Uterus (tissue), 4 donors: ENCODE data around the gene NEUROD2. TPM values are rescaled to one million over a fixed set of nuclear protein-coding genes. Genes with fewer than 3 reads are reported as not detected.

Source experiments
- DNase-seq, 2 donors: peaks; one replicate each; pipeline ENCODE4 v3.0.0-alpha.2; 2019 to 2020
- H3K27ac ChIP-seq, 2 donors: fragments of 200-600 bp; sonication (generic); 1 replicate in 1 of 2; 2 replicates in 1 of 2; pipeline ENCODE4 v1.5.1; 2016 to 2018
- H3K27me3 ChIP-seq, 2 donors: fragments of 200-600 bp; sonication (generic); one replicate each; pipeline ENCODE4 v1.5.1; 2018 to 2019; ENCODE audit warnings: control low read depth in 1 of 2
- H3K36me3 ChIP-seq, 2 donors: fragments of 200-600 bp; sonication (generic); one replicate each; pipeline ENCODE4 v1.5.1; 2019; ENCODE audit warnings: control low read depth in 1 of 2
- H3K4me1 ChIP-seq, 2 donors: fragments of 200-600 bp; sonication (generic); one replicate each; pipeline ENCODE4 v1.5.1; 2018 to 2019; ENCODE audit warnings: control low read depth in 1 of 2
- H3K4me3 ChIP-seq, 2 donors: fragments of 200-600 bp; sonication (generic); 1 replicate in 1 of 2; 2 replicates in 1 of 2; pipeline ENCODE4 v1.5.1; 2018 to 2019; ENCODE audit warnings: mild to moderate bottlenecking in 1 of 2
- H3K9me3 ChIP-seq, 2 donors: fragments of 200-600 bp; sonication (generic); one replicate each; pipeline ENCODE4 v1.5.1; 2019; ENCODE audit warnings: control low read depth in 1 of 2
- POLR2A ChIP-seq, 2 donors: fragments of 450-650 bp; IDR thresholded peaks; one replicate each; pipeline ENCODE4 v1.6.1; 2016; ENCODE audit warnings: antibody characterized with exemption in 2 of 2, mild to moderate bottlenecking in 1 of 2, moderate library complexity in 1 of 2
- intact Hi-C: fragments of 100-400 bp; cut with DNase I; formaldehyde crosslinking; loops from one replicate; pipeline ENCODE4 v1.15.1; 2023; ENCODE audit warnings: low total_unique reads
- total RNA-seq, 4 donors: library from RNA; depleted of rRNA in 3 of 4; stranded (reverse); fragments of >200 nt in 3 of 4; gene quantifications; one replicate each; pipeline versions ENCODE4 v1.1.0 to v1.2.4, GENCODE V29; 2014 to 2023
- TF ChIP-seq, protein P1 (sequence below), 4 experiments: fragments of 200-600 bp in 2 of 4; fragments of 450-650 bp in 2 of 4; sonication (generic) in 2 of 4; IDR thresholded peaks; one replicate each; pipeline ENCODE4 v1.5.1; 2016 to 2019; ENCODE audit warnings: antibody characterized with exemption in 4 of 4, mild to moderate bottlenecking in 2 of 4, moderate library complexity in 1 of 4
- donor health status: DM: yes; HTN: yes; CAD: no.

The NEUROD2 gene
- total RNA-seq, 4 donors from 2014 or later, result not detected

DNA sequence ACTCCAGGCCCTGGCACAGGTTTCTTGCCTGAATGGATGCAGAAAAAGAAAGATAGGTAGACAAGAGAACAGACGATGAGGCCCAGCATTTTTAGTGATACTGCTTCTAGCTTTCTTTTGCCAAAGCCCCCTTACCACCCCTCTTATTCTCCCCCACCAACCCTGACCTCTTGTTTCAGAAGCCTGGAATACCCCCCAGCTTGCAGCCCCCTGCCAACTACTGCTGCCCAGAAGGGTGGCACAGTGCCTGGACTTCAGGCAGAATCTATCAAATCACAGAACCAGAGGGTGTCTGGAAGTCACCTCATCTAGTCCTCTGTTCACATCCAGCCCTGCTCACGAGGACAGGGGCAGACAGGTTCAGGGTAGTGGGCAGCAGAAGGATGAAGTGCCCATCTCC is 35.6 kb downstream of the NEUROD2 start:
- no peak for DNase-seq
- intact Hi-C loops, result no loop called here
- TF ChIP-seq, protein P1, sequence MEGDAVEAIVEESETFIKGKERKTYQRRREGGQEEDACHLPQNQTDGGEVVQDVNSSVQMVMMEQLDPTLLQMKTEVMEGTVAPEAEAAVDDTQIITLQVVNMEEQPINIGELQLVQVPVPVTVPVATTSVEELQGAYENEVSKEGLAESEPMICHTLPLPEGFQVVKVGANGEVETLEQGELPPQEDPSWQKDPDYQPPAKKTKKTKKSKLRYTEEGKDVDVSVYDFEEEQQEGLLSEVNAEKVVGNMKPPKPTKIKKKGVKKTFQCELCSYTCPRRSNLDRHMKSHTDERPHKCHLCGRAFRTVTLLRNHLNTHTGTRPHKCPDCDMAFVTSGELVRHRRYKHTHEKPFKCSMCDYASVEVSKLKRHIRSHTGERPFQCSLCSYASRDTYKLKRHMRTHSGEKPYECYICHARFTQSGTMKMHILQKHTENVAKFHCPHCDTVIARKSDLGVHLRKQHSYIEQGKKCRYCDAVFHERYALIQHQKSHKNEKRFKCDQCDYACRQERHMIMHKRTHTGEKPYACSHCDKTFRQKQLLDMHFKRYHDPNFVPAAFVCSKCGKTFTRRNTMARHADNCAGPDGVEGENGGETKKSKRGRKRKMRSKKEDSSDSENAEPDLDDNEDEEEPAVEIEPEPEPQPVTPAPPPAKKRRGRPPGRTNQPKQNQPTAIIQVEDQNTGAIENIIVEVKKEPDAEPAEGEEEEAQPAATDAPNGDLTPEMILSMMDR (IDR thresholded peaks at IDR 0.05), result no peak
- TF ChIP-seq POLR2A (IDR thresholded peaks at IDR 0.05), result no peak
- no peak overlapping the region for H3K27ac ChIP-seq
- no peaks in the 10 kb centered on the region for H3K36me3 ChIP-seq
- H3K9me3 ChIP-seq, result no peaks in the 10 kb centered on the region
- no peaks in the 10 kb centered on the region for H3K4me1 ChIP-seq
- no peaks in the 10 kb centered on the region for H3K27me3 ChIP-seq
- H3K4me3 ChIP-seq, result no peak overlapping the region

DNA sequence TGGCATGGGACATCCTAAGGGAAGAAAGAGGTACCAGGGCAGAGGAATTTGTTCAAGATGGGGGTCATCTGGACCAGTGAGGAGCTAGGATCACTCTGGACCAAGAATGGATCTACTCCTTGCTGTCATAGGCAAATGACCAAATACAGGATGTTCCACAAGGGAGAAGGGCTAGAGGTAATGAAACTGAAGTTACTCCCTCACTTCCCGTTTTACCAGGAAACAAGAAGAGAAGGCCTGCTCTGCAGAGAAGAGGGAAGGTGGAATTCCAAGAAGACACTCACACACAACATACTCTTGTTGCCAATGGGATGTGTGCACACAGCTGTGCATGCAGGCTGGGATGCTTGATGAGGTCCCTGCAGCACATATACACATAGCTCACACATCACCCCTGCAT is 38.6 kb downstream of the NEUROD2 start:
- H3K4me3 ChIP-seq, result no peak overlapping the region
- H3K27ac ChIP-seq, result no peak overlapping the region
- H3K4me1 ChIP-seq, result no peaks in the 10 kb centered on the region
- no peaks in the 10 kb centered on the region for H3K27me3 ChIP-seq
- intact Hi-C loops, result no loop called here
- DNase-seq, result no peak
- H3K9me3 ChIP-seq, result no peaks in the 10 kb centered on the region
- TF ChIP-seq POLR2A (IDR thresholded peaks at IDR 0.05), result no peak
- TF ChIP-seq, protein P1 (IDR thresholded peaks at IDR 0.05), result no peak
- H3K36me3 ChIP-seq, result no peaks in the 10 kb centered on the region

DNA sequence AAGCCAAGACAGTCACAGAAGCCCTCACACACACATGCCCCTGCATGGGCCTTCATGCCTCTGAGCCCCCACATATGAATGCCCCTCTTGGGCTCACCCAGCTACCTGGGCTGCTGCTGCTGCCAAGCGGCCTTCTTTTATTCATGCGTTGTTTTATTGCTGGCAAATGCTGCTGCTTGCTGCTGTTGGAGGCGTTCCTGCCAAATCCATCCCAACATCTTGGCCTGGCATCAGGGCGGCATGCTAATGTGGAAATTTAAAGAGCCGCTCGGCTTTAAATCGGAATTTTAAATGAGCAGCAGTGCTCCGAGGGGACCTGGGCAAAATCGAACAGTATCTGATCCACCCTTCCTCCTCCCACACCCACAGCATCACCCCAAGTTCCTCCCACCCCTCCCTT is 39.0 kb downstream of the NEUROD2 start:
- no peaks in the 10 kb centered on the region for H3K9me3 ChIP-seq

DNA sequence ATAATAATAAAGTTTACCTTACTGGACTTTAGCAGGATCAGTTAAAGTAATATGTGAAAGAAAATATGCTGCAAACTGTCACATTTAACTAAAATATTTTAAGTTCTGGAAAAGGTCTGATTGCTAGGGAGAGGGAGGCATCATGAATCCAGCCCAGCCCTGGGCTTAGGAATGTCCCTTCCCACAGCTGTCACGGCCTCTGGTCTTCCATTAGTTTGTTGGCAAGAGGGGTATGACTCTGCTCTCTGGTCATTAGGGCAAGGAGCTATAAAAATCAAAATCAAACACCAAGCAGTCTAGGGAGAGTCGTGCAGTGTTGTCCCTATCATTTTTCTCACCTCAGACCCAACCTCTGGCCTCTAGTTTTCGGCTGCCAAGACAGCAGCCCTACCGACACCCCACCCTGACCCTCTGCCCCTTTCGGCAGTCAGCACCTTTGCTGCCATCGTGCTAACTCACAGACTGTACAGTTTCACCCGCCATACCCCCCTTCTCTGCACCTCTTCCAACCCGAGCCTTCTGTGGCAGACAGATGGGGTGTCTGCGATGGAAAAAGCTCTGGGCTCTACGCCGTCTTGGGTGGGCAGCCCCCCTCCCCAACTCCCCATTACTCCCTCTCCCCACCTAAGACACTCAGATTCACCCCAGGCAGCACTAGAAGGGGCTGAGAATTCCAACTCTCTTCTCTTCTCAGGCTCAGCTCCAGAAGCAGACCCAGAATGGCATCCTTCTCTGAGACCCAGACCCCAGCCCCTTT is 41.4 kb downstream of the NEUROD2 start:
- Histone ChIP-seq H3K36me3 (no peaks in the 10 kb centered on the region), H3K27ac (no peak overlapping the region), H3K27me3 (no peaks in the 10 kb centered on the region), H3K9me3 (no peaks in the 10 kb centered on the region), H3K4me1 (no peaks in the 10 kb centered on the region), H3K4me3 (no peak overlapping the region)
- no peak for TF ChIP-seq POLR2A (IDR thresholded peaks at IDR 0.05)
- TF ChIP-seq, protein P1 (IDR thresholded peaks at IDR 0.05), result no peak
- intact Hi-C loops, result no loop called here
- DNase-seq, result no peak

More for the DNA sequence above, 39.0 kb downstream of the NEUROD2 start:
- intact Hi-C loops, result no loop called here
- no peak for TF ChIP-seq POLR2A (IDR thresholded peaks at IDR 0.05)
- TF ChIP-seq, protein P1 (IDR thresholded peaks at IDR 0.05), result no peak
- no peaks in the 10 kb centered on the region for H3K4me1 ChIP-seq
- no peak overlapping the region for H3K27ac ChIP-seq
- no peak overlapping the region for H3K4me3 ChIP-seq
- DNase-seq, result no peak
- no peaks in the 10 kb centered on the region for H3K36me3 ChIP-seq
- H3K27me3 ChIP-seq, result no peaks in the 10 kb centered on the region

DNA sequence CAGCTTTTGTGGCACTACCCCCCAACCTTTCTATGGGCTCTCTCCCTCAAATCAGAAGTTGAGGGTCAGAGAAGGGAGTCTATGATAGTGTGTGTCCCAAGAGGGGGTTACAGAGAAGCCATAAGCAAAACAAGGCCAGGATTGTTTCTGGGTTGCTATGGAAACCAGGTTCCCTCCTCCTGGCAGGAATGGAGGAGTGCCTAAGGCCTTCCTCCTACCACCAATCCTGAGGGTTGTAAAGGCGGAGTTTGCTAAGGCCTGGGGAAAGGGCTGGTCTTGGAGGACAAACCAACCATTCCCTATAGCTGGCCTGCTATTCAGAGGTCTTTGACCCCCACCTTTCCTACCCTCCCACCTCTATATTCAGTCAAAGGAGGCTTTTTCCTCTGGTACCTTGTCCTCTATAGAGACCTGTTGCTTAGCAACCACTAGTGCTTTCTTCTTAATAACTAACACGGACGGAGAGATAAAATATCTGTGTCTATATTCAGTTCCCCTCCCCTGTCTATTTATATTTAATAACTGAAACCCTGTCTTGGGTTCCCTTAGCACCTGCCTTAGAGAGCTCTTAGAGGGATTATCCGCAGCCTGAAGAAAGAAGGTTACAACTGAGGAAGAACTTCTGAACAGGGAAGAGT is 43.4 kb downstream of the NEUROD2 start:
- DNase-seq, result no peak
- Histone ChIP-seq H3K4me1 (no peaks in the 10 kb centered on the region), H3K36me3 (no peaks in the 10 kb centered on the region), H3K4me3 (no peak overlapping the region), H3K9me3 (no peaks in the 10 kb centered on the region), H3K27me3 (no peaks in the 10 kb centered on the region), H3K27ac (no peak overlapping the region)
- intact Hi-C loops, result no loop called here
- TF ChIP-seq POLR2A (IDR thresholded peaks at IDR 0.05), result no peak
- TF ChIP-seq, protein P1 (IDR thresholded peaks at IDR 0.05), result no peak
